Activated CD8-positive, alpha-beta memory T cell treated with anti-CD3 and anti-CD28 coated beads, Interleukin-2, amount 50 U/mL, for 48 hours (primary cell): Measurements from ENCODE around the gene LRRC61.
"Not testable (repeated sequence)": the region's sequence is repeated elsewhere in the genome, so short reads cannot be mapped to it uniquely, and the experiment has no call there.

Experiments
- DNase-seq: peaks from one replicate; pipeline ENCODE4 v3.0.0-alpha.2; 2020

Gene LRRC61

DNA sequence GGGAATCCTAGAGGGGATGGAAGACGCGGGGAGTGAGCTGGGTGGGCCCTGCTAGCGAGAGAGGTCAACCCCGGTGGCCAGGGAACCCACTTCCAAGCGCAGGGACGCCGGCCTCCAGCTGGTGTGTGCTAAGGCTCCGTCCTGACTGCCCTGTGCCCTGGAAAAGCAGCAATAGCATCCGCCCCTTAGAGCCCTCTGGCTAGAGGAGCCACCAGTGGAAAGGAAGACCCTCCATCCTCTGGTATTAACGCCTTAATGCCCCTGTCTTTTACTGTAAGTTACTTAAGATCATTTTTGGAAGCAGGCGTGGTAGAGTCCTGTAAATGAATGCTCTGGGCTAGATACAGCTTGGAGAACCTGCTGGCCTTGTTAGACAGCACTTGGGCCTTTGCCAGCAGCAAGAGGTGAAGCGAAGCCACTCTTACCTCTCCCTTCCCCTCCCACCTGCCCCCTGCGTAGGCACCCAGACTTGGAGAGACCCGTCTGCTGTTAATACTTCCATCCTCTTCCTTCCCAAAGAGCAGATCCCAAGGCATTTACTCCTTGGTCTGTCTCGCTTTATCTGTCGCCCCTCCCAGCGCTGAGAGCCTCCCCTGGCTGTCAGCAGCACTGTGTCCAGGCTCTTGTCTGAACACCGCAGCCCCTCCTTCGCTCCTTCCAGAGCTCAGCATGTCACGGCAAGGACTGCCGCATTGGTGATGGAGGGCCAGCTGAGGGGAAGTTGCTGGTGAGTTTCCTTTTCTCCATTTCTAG lies 50.1 kb downstream of the LRRC61 start:
- DNase-seq: no peak

DNA sequence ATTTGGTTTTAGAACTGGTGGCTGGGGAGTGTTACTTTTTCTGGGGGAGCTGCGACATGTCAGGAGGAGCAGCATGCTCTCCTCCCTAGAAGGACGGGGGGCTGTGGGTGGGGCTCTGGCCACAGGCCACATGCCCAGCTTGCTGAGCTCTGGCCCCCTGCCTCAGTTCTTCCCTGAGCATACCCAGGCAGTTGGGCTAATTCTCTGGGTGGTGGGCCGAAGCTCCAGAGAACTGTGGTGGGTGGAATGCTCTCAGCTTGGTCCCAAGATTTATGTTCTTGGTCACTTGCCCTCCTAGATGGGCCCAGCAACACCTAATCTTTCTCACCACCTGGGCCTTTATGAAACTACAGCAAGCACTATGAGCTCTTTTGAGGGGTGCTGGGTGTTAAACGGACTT lies 50.9 kb downstream of the LRRC61 start:
- DNase-seq: no peak

DNA sequence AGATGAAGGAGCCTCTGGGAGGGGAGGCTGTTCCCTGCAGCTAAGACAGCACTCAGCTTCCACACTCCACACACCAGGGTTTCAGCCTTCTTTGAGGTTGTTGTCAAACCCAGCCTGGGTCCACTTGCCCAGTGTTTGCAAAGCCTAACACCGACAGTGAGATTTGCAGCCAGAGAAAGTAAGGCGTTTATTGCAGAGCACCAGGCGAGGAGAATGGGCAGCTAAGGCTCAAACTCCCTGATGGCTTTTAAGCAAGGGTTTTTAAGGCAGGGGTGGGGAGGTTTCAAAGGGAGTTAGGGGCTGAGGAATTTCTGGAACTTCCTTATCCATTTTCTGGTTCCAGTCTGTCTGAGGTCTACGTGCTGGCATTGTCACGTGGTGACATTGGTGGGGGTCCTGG lies 51.3 kb downstream of the LRRC61 start:
- DNase-seq: no peak

DNA sequence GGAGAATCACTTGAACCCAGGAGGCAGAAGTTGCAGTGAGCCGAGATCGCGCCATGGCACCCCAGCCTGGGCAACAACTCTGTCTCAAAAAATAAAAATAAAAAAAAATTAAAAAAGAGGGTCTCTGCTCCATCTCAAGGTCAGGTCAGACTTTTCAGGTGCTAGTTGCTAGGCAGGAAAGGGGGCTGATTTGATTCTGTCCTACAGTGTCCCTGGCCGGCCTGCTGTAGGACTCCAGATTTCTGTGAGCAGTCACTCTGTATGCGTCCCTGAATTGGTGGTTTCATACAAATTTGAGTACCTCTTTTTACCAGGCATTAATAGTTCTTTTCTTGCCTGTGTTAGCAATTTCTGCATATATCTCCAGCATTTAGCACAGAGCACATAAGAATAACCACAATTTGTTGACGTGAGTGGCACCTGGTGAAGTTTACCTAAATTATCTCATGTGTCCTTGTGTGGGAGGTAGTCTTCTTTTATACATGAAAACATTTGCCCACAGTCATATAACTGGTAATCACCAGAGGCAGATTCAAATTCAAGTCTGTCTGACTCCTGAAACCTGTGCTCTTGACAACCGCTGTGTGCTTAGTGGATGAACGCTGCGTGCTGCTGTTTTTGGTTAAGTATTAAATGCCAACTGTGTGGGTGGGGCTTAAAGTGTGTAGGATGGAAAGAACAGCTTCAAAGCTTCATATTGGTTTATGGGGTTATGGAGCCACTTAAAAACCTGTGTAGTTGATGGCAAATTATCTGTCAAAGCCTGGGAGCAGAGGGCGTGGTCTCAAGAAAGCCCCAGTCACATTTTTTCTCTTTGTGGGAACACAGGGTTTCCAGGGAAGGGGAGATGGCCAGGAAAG lies 52.7 kb downstream of the LRRC61 start:
- no peak for DNase-seq

DNA sequence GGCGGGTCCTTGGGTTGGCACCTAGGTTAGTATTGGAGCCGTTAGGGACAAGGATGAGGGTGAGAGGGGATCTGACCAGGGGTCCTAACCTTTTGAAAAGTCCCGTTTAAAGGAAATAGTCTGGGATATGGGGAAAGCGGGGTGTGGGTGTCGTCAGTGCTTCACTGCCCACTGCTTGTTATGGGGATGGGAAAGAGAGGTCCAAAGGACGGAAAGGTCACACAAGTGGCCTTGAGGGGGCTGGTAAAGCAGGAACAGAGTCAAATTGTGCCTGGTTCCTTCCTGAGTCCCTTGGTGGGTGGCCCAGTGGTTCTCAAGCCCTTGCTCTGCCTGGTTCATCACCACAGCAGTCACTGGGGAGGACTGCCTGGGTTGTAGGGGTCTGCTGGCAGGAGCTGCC lies 53.4 kb downstream of the LRRC61 start:
- DNase-seq: no peak

DNA sequence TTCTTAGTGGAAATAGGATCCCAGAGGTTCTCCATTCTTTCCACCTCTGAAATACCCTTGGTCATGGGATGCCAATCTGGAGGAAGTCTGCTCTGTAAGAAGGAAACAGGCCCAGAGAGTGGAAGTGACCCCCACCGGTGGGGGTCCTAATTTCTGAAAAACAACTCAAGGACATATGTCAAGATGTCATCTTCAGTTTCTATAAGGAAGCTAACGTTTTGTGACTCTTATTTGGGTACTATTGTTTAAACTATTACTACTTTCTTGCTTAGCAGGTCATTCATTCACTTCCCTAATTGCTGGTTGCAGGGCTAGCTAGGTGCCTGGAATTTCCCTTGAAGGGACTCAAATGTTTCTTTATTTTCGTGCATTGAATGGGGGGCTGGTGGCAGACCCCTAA lies 54.0 kb downstream of the LRRC61 start:
- no peak for DNase-seq

DNA sequence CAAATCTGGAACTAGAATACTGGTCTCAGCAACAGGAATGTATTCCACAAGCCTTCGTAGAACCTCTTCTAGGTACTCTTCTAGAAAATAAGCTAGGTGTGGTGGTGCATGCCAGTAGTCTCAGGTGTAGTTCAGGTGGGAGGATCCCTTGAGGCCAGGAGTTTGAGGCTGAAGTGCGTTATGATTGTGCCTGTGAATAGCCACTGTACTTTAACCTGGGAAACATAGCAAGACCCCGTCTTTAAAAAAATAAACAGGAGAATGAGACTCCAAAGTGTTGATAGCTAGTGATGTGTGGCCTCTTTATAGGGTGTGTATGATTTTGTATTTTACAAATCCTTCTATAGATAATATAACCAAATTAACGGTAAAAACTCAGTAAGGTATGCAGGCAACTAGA lies 54.5 kb downstream of the LRRC61 start:
- DNase-seq: no peak

DNA sequence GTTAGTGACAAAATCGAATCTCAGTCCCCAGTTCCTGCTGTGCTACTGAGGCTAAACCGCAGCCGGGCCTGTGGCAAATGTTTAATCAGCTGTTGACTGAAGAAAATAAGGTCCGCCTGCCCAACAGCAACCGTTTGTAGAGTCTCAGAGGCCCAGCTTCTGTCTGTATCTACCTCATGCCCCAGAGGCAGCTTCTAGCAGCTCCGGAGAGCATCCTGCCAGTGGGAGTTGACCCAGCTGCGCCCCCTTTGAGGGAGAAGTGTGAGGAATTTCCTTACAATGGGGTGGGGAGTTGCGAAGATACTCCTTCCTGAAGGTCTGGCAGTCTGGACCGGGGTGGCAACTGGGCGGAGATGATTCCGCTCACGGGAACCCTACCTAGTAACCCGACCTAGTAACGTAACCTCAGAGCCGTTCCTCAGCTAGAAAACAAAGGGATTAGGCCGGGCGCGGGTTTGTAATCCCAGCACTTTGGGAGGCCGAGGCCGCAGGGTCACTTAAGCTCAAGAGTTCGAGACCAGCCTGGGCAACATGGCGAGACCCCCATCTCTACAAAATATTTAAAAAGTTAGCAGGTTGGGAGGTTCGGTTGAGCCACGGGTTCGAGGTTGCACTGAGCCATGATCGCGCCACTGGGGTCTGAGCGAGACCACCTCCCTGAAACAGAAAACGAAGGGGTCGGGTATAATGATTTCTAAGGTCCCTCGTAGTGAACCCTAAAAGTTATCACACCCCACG lies 55.1 kb downstream of the LRRC61 start:
- peak; percentile 69 for DNase-seq

DNA sequence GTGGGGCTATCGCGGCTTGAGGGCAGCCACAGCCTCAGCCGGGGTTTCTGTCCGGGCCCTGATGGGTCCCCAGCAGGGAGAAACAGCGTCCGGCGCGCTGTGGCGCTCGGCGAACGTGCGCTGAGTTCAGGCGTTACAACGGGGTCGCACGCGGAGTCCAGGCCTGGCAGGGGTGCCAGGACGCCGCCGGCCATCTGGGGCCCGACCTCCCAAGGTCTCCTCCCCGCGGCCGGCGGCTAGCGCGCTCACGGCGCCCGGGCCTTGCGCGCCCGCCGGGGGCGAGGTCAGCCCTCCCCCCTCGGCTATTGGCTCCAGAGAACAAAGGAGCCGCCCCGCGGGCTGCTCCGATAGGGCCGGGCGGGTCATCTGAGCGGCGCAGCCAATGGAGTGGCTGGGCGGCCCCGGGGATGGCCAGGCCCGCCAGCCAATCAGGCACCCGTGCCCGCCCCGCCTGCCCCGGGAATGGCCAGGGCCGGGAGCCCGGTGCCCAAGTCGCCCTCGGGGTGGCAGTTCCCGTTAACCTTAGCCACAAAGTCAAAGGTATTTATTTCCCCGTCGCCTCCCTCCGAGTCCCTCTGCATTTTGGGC lies 55.8 kb downstream of the LRRC61 start, which contains the start of gene ZNF775:
Gene ZNF775, plus strand, starts transcription at position 478 of the 588 bp plus-strand sequence. CDS start 9,141 bp downstream, outside the sequence.
- peak; percentile 94 for DNase-seq

DNA sequence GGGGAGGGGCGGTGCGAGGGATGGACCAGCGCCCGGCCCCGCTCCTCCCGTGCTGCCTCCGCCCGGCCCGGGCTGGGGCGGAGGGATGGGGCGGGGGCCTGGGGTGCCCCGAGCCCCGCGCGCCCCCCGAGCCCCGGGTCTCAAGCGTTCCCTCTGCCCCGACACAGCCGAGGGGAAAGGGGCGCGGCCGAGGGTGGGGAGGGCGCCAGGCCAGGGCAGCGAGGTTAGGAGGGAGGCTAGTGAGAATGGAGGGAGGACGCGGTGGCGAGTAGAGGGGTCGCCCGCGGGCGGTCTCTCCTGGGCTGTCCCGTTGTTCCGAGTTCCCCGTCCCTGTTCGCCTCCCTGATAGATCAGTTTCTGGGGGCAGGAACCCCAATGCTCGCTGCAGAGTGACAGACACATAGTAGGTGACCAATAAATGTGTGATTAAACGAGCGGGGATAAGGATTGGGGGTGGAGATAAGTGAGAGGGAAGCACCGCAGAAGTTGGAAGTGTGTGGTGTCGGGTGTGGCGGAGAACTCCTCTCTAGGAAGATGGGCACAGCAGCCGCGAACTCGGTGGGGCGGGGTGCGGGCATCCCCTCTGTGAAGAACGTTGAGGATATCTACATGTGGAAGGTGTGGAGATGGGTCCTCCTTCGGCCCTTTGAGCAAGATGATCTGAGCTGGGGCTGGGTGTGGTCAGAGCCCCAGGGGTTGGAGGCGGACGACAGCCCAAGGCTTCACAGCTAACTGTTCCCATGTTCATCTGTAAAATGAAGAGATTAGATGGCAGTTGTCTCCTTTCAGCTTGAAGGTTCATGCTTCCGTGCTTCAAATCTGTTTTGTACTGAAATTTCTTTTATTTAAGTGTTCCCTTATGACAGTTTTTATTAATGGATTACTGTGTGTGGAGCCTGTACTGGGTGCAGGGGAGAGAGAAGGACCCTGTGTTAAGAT lies 56.6 kb downstream of the LRRC61 start:
- no peak for DNase-seq

DNA sequence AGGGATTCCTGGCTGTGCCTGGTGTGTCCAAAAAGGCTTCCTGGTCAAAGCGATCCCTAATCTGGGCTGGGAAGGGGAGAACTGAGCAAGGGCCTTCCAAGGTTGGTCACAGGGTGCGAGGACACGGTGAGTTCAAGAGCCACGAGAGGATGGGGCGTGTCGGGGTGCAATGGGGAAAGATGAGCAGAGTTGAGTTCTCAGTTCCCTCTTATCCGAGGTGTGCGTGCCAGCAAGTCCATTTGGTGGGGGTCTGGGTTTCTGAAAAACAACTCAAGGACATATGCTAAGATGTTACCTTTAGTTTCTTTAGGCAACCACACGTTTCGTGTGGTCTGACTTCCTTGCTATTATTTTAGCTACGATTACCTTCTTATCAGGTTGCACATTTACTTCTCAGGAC lies 57.3 kb downstream of the LRRC61 start:
- DNase-seq: no peak

GRCh38 chr7:150381096-150381495 lies 57.9 kb downstream of the LRRC61 start:
- DNase-seq: no peak

DNA sequence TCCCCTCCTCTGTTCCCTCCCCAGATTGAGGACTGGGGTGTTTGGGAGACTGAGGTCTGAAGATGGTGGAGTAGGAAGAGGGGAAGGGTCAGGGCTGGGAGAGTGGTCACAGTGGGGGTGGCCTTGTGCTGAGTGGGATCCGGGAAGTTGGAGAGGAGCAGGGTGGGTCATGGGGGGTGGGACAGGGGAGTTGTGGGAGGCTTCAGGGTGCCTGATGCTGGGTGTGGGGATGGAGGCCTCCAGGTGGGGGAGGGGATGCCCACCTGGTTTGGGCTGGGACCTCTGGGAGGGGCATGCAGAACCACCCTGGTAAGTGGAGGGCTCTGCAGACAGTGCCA lies 58.6 kb downstream of the LRRC61 start:
- no peak for DNase-seq

DNA sequence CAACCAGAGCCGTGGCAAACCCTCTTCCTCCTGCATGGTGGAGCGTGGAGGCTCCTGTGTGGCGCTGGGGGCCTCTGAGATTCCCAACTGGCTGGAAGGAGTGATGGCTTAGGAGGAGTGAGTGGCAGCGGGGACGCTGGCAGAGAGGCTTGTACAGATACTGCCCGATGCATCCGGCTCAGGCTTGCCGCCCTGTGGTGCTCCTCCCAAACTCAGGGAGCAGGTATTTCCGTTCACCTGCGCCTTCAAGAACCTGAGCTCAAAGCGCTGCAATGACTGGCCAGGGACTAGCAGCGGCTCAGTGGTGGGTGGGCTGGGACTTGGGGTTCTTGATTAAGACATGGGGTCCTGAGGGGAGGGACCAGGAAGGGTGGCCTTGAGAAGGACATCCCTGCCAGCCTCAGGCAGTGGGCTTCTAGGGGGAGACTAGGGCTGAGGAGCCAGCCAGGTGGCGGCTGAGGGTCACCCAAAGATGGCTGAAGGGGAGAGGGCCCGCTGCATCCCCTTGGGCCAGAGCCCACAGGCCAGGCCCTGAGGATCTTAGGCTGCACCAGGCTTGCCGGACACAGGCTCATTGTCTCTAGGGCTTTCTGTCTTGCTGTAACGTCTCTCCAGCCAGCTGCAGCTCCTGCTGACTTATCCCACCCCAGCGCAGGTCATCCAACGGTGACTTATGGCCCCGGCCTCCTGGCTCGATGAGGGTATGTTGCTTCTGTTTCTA lies 59.1 kb downstream of the LRRC61 start:
- no peak for DNase-seq

GRCh38 chr7:150382844-150383225 lies 59.7 kb downstream of the LRRC61 start:
- no peak for DNase-seq

- no peak for DNase-seq
Measured at GRCh38 chr7:150383710-150384397, 60.7 kb downstream of the LRRC61 start.

- no peak for DNase-seq
Measured at GRCh38 chr7:150384406-150385301, 61.5 kb downstream of the LRRC61 start.

DNA sequence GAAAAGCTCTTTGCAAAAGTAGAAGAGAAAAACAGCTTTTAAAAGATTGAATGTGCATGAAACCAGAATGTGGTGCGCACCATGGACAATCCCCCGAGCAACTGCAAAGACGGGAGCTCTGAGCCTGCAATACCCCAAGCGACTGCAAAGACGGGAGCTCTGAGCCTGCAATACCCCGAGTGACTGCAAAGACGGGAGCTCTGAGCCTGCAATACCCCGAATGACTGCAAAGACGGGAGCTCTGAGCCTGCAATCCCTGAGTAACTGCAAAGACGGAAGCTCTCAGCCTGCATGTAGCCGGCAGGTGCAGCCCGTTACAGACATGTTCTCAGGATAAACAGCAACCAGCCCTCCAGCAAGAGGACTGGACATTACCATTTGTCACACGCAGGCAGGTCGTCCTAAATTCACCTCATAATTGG lies 62.2 kb downstream of the LRRC61 start:
- DNase-seq: no peak

- not testable (repeated sequence) for DNase-seq
Measured at GRCh38 chr7:150385884-150386283, 62.7 kb downstream of the LRRC61 start.
